GM18867 (cell line): ENCODE measurements around the gene CD300C.
"Not testable (repeated sequence)": the region's sequence is repeated elsewhere in the genome, so short reads cannot be mapped to it uniquely, and the experiment has no call there.

Experiments used
- ATAC-seq: cut with Tn5 transposase; IDR thresholded peaks from one replicate; pipeline ENCODE4 v1.9.1; 2021; ENCODE audit warnings: mild to moderate bottlenecking, moderate library complexity; ENCODE audit not compliant: unreplicated experiment

CD300C gene

GRCh38 chr17:74563358-74563757 is 17.4 kb upstream of the CD300C start:
- ATAC-seq = no peak

- no peak for ATAC-seq
Observed at GRCh38 chr17:74561586-74561985, 15.7 kb upstream of the CD300C start.

GRCh38 chr17:74558882-74559519 is 13.1 kb upstream of the CD300C start:
- ATAC-seq = no peak

- ATAC-seq = not testable (repeated sequence)
Observed at GRCh38 chr17:74558402-74558801, 12.5 kb upstream of the CD300C start.

- no peak for ATAC-seq
Observed at GRCh38 chr17:74555427-74555940, 9.6 kb upstream of the CD300C start.

GRCh38 chr17:74554909-74555308 is 9.0 kb upstream of the CD300C start:
- ATAC-seq = no peak

GRCh38 chr17:74552037-74552436 is 6.1 kb upstream of the CD300C start:
- no peak for ATAC-seq

- no peak for ATAC-seq
Observed at GRCh38 chr17:74550602-74551001, 4.7 kb upstream of the CD300C start.

GRCh38 chr17:74549343-74549742 is 3.4 kb upstream of the CD300C start:
- no peak for ATAC-seq

GRCh38 chr17:74547736-74548135 is 1.8 kb upstream of the CD300C start:
- no peak for ATAC-seq

- ATAC-seq = no peak
Observed at GRCh38 chr17:74547264-74547663, 1.3 kb upstream of the CD300C start.

- ATAC-seq = no peak
Observed at GRCh38 chr17:74546586-74546985, 671 bp upstream of the CD300C start.

- ATAC-seq = no peak
Observed at GRCh38 chr17:74544991-74545842, 698 bp downstream of the CD300C start.

- ATAC-seq = no peak
Observed at GRCh38 chr17:74543891-74544760, 1.8 kb downstream of the CD300C start.

GRCh38 chr17:74543406-74543805 is 2.5 kb downstream of the CD300C start:
- no peak for ATAC-seq

- ATAC-seq = no peak
Observed at GRCh38 chr17:74542727-74543383, 3.1 kb downstream of the CD300C start.

- no peak for ATAC-seq
Observed at GRCh38 chr17:74542166-74542565, 3.7 kb downstream of the CD300C start.

- ATAC-seq = no peak
Observed at GRCh38 chr17:74541176-74542111, 4.5 kb downstream of the CD300C start.

- no peak for ATAC-seq
Observed at GRCh38 chr17:74539281-74539820, 6.6 kb downstream of the CD300C start.
